OCI-LY7 (cell line): ENCODE data around the gene TMEM54.

ENCODE experiments used
- CTCF ChIP-seq: fragments of 200-600 bp; sonication (generic); conservative IDR thresholded peaks from 2 replicates; pipeline ENCODE4 v1.5.1; 2014; ENCODE audit warnings: mild to moderate bottlenecking, antibody characterized with exemption, low read length, moderate library complexity, mixed read lengths
- EZH2phosphoT487 ChIP-seq: fragments of 200-600 bp; sonication (generic); IDR thresholded peaks from 2 replicates; pipeline ENCODE4 v1.6.1; 2018; ENCODE audit warnings: low read depth, borderline replicate concordance, mild to moderate bottlenecking, mixed run types, antibody characterized with exemption, low read length, moderate library complexity, mixed read lengths

- TF ChIP-seq EZH2phosphoT487 (no peak), CTCF (no peak)
Measured at GRCh38 chr1:32863218-32863880, 37.8 kb downstream of the TMEM54 start.
